IMR-90 (cell line): Measurements from ENCODE around the gene PCDHGA5. TPM values are rescaled to one million over a fixed set of nuclear protein-coding genes. Genes with fewer than 3 reads are reported as not detected.
A peak's percentile ranks its signal among the peaks of the same experiment; 100 is the strongest.

Experiments
- ATAC-seq: fragments of 200-7000 bp; cut with Tn5 transposase; 2 replicates; pipeline ENCODE4 v1.9.1; 2020; ENCODE audit warnings: low read depth, mild to moderate bottlenecking, moderate library complexity
- BruUV-seq: library from RNA; stranded (reverse); fragments of 400-500 nt; replicated peaks from 2 replicates; lab custom pipeline; 2021; lab: Mats Ljungman, UMichigan
- CTCF ChIA-PET: fragments of 300-600 bp; formaldehyde crosslinking; extraction: SDS; loops from one replicate; lab custom pipeline; 2021; ENCODE audit warnings: antibody characterized with exemption; lab: Yijun Ruan, JAX
- POLR2A ChIA-PET: fragments of 300-600 bp; sonication (Branson Sonifier 250); formaldehyde crosslinking; loops from one replicate; lab custom pipeline; 2022; ENCODE audit warnings: antibody characterized with exemption; ENCODE audit not compliant: unreplicated experiment; lab: Charles Lee
- DNase-seq: peaks from one replicate; pipeline ENCODE4 v3.0.0; 2013
- H2AFZ ChIP-seq: replicated peaks from 2 replicates; pipeline ENCODE3; 2013; ENCODE audit warnings: low read length, mild to moderate bottlenecking; ENCODE audit not compliant: poor library complexity
- H2AK5ac ChIP-seq: 2 replicates; pipeline ENCODE4 v1.6.1; 2013; ENCODE audit warnings: low read depth, low read length, inconsistent platforms
- H2AK9ac ChIP-seq: replicated peaks from 2 replicates; pipeline ENCODE3; 2013; ENCODE audit warnings: mild to moderate bottlenecking, low read depth, low read length, moderate library complexity; ENCODE audit not compliant: poor library complexity
- H2BK120ac ChIP-seq: 2 replicates; pipeline ENCODE4 v1.6.1; 2013; ENCODE audit warnings: low read depth, low read length, inconsistent platforms
- H2BK15ac ChIP-seq: 3 replicates; pipeline ENCODE4 v1.6.1; 2013; ENCODE audit warnings: low read depth, low read length, inconsistent platforms
- H2BK20ac ChIP-seq: 2 replicates; pipeline ENCODE4 v1.6.1; 2013; ENCODE audit warnings: low read depth, mild to moderate bottlenecking, inconsistent platforms, low read length, moderate library complexity
- H2BK5ac ChIP-seq: 2 replicates; pipeline ENCODE4 v1.6.1; 2013; ENCODE audit warnings: mild to moderate bottlenecking, low read depth, low read length, inconsistent platforms; ENCODE audit not compliant: poor library complexity, severe bottlenecking
- H3K14ac ChIP-seq: replicated peaks from 2 replicates; pipeline ENCODE4 v1.6.1; 2013; ENCODE audit warnings: low read depth, low read length, inconsistent platforms
- H3K18ac ChIP-seq: 2 replicates; pipeline ENCODE4 v1.6.1; 2013; ENCODE audit warnings: low read depth, low read length, control low read depth
- H3K23ac ChIP-seq: 2 replicates; pipeline ENCODE4 v1.6.1; 2013; ENCODE audit warnings: low read depth, low read length, inconsistent platforms
- H3K27ac ChIP-seq: 2 replicates; pipeline ENCODE4 v1.5.1; 2013; ENCODE audit warnings: mild to moderate bottlenecking, control low read depth, low read length; ENCODE audit not compliant: insufficient read depth
- H3K27me3 ChIP-seq: 2 replicates; pipeline ENCODE4 v1.6.1; 2013; ENCODE audit warnings: low read length; ENCODE audit not compliant: control insufficient read depth, insufficient read depth
- H3K36me3 ChIP-seq: 2 replicates; pipeline ENCODE4 v1.6.1; 2013; ENCODE audit warnings: low read length, mixed read lengths; ENCODE audit not compliant: control insufficient read depth, insufficient read depth
- H3K4ac ChIP-seq: 2 replicates; pipeline ENCODE4 v1.6.1; 2013; ENCODE audit warnings: low read depth, low read length, inconsistent platforms
- H3K4me1 ChIP-seq: 2 replicates; pipeline ENCODE4 v1.6.1; 2013; ENCODE audit warnings: low read length, mixed read lengths; ENCODE audit not compliant: control insufficient read depth, insufficient read depth
- H3K4me2 ChIP-seq: 2 replicates; pipeline ENCODE4 v1.6.1; 2013; ENCODE audit warnings: low read depth, mild to moderate bottlenecking, control low read depth, low read length, moderate library complexity
- H3K4me3 ChIP-seq: 2 replicates; pipeline ENCODE4 v1.5.1; 2013; ENCODE audit warnings: low read depth, mild to moderate bottlenecking, control low read depth, low read length, moderate library complexity; ENCODE audit not compliant: insufficient read depth
- H3K56ac ChIP-seq: 2 replicates; pipeline ENCODE4 v1.6.1; 2013; ENCODE audit warnings: low read length, inconsistent platforms; ENCODE audit not compliant: insufficient read depth; ENCODE audit errors: extremely low read depth
- H3K79me1 ChIP-seq, 2 experiments: 2 replicates each; pipeline ENCODE4 v1.6.1; 2013; ENCODE audit warnings: low read length in 2 of 2, inconsistent platforms in 1 of 2, low read depth in 1 of 2
- H3K9ac ChIP-seq: 2 replicates; pipeline ENCODE4 v1.6.1; 2013; ENCODE audit warnings: low read depth, low read length, control low read depth
- H3K9me1 ChIP-seq: 2 replicates; pipeline ENCODE4 v1.6.1; 2013; ENCODE audit warnings: low read length, inconsistent platforms; ENCODE audit not compliant: insufficient read depth
- H3K9me3 ChIP-seq: 2 replicates; pipeline ENCODE4 v1.6.1; 2013; ENCODE audit warnings: low read length; ENCODE audit not compliant: control insufficient read depth, insufficient read depth
- H4K20me1 ChIP-seq: 2 replicates; pipeline ENCODE4 v1.6.1; 2013; ENCODE audit warnings: low read length, inconsistent platforms; ENCODE audit not compliant: insufficient read depth
- H4K5ac ChIP-seq: 2 replicates; pipeline ENCODE4 v1.6.1; 2013; ENCODE audit warnings: mild to moderate bottlenecking, low read depth, low read length, control low read depth
- H4K8ac ChIP-seq, 2 experiments: 2 replicates each; pipeline ENCODE4 v1.6.1; 2013; ENCODE audit warnings: low read depth in 2 of 2, low read length in 2 of 2, control low read depth in 1 of 2, inconsistent platforms in 1 of 2
- H4K91ac ChIP-seq: 2 replicates; pipeline ENCODE4 v1.6.1; 2013; ENCODE audit warnings: low read depth, low read length, inconsistent platforms; ENCODE audit not compliant: insufficient read depth
- BHLHE40 ChIP-seq: fragments of 150-350 bp; IDR thresholded peaks from 2 replicates; pipeline ENCODE4 v1.6.1; 2016; ENCODE audit warnings: mild to moderate bottlenecking, low read depth, low read length
- CEBPB ChIP-seq: IDR thresholded peaks from 2 replicates; pipeline ENCODE4 v1.6.1; 2012; ENCODE audit warnings: low read depth, low read length, improper control_type of control experiment
- CHD1 ChIP-seq: IDR thresholded peaks from 2 replicates; pipeline ENCODE4 v1.6.1; 2012; ENCODE audit warnings: low read depth, low read length, improper control_type of control experiment
- CTCF ChIP-seq: conservative IDR thresholded peaks from 2 replicates; pipeline ENCODE4 v1.5.1; 2012; ENCODE audit warnings: mild to moderate bottlenecking, low read depth, low read length, improper control_type of control experiment
- ELK1 ChIP-seq: fragments of 150-350 bp; IDR thresholded peaks from 2 replicates; pipeline ENCODE4 v1.6.1; 2016; ENCODE audit warnings: low read depth, mild to moderate bottlenecking, low read length, moderate library complexity, borderline replicate concordance
- FOS ChIP-seq: fragments of 150-350 bp; IDR thresholded peaks from 2 replicates; pipeline ENCODE4 v1.6.1; 2016; ENCODE audit warnings: low read depth, low read length
- MAFK ChIP-seq: IDR thresholded peaks from 2 replicates; pipeline ENCODE4 v1.6.1; 2012; ENCODE audit warnings: low read depth, low read length, improper control_type of control experiment
- MXI1 ChIP-seq: IDR thresholded peaks from 2 replicates; pipeline ENCODE4 v1.6.1; 2012; ENCODE audit warnings: low read depth, mild to moderate bottlenecking, low read length, moderate library complexity, borderline replicate concordance
- NFE2L2 ChIP-seq: fragments of 150-350 bp; IDR thresholded peaks from 2 replicates; pipeline ENCODE4 v1.6.1; 2016; ENCODE audit warnings: low read depth, mild to moderate bottlenecking, low read length
- POLR2A ChIP-seq: IDR thresholded peaks from 2 replicates; pipeline ENCODE4 v1.6.1; 2012; ENCODE audit warnings: mild to moderate bottlenecking, low read depth, low read length
- RAD21 ChIP-seq: IDR thresholded peaks from 2 replicates; pipeline ENCODE4 v1.6.1; 2012; ENCODE audit warnings: low read length, improper control_type of control experiment
- RCOR1 ChIP-seq: IDR thresholded peaks from 2 replicates; pipeline ENCODE4 v1.6.1; 2012; ENCODE audit warnings: mild to moderate bottlenecking, low read length, improper control_type of control experiment; ENCODE audit not compliant: insufficient replicate concordance
- RFX5 ChIP-seq: IDR thresholded peaks from 2 replicates; pipeline ENCODE4 v1.8.0; 2012; ENCODE audit warnings: low read depth, mild to moderate bottlenecking, low read length, moderate library complexity
- SMC3 ChIP-seq: fragments of 150-350 bp; IDR thresholded peaks from 2 replicates; pipeline ENCODE4 v1.6.1; 2016; ENCODE audit warnings: low read depth, mild to moderate bottlenecking, antibody characterized with exemption, low read length, moderate library complexity
- USF2 ChIP-seq: fragments of 150-350 bp; IDR thresholded peaks from 2 replicates; pipeline ENCODE4 v1.6.1; 2017; ENCODE audit warnings: mild to moderate bottlenecking, antibody characterized with exemption, low read length, low read depth
- WGBS, 2 experiments: methylation state at CpG; one replicate each; pipeline versions ENCODE4 v1.1.5 to v1.1.7; 2013; ENCODE audit warnings: missing lambda C conversion rate in 2 of 2; ENCODE audit not compliant: insufficient read length in 1 of 2; ENCODE audit errors: extremely low coverage in 2 of 2; 5-methylcytosine and 5-hydroxymethylcytosine counted together
- dilution Hi-C: fragments of 300-500 bp; cut with HindIII; formaldehyde crosslinking; loops from one replicate; pipeline ENCODE4 v1.14.3; 2018; ENCODE audit warnings: low sequenced_read_pairs; ENCODE audit not compliant: unreplicated experiment
- in situ Hi-C: fragments of 300-500 bp; cut with MboI; formaldehyde crosslinking; loops from 3 replicates; pipeline ENCODE4 v1.14.3; 2019; ENCODE audit warnings: low sequenced_read_pairs, inconsistent platforms, mixed read lengths
- intact Hi-C: fragments of 100-400 bp; cut with micrococcal nuclease; formaldehyde crosslinking; loops from 2 replicates; pipeline ENCODE4 v1.10.0; 2022
- polyA plus RNA-seq, 3 experiments: library from polyadenylated mRNA; depleted of rRNA; stranded (reverse); fragments of >200 nt; gene quantifications; 2 replicates each; pipeline ENCODE4 v1.2.3, GENCODE V29; 2012; ENCODE audit warnings: low replicate concordance in 1 of 3
- total RNA-seq: library from RNA; depleted of rRNA; stranded (reverse); fragments of >200 nt; gene quantifications from 2 replicates; pipeline ENCODE4 v1.2.3, GENCODE V29; 2012

The PCDHGA5 gene
- total and polyA plus RNA-seq, 2 of the 4 experiments (the other 2 are of a cell fraction) = 1.3 to 2.0 TPM

GRCh38 chr5:141371572-141372475 lies 7.9 kb downstream of the PCDHGA5 start:
- Histone ChIP-seq H3K4ac (no peak overlapping the region), H3K56ac (no peak overlapping the region), H3K27ac (no peak overlapping the region), H2BK120ac (no peak overlapping the region), H3K9me1 (no peaks in the 10 kb centered on the region), H2BK15ac (no peak overlapping the region), H3K36me3 (peaks cover 23% of the 10 kb centered on the region), H3K14ac (no peak overlapping the region), H3K18ac (no peak overlapping the region), H2AK5ac (no peak overlapping the region), H3K4me1 (no peaks in the 10 kb centered on the region), H3K27me3 (no peaks in the 10 kb centered on the region), H3K79me1 (no peaks in the 10 kb centered on the region), H3K9me3 (peaks cover 57% of the 10 kb centered on the region), H4K91ac (no peak overlapping the region), H3K23ac (no peak overlapping the region), H2BK5ac (no peak overlapping the region), H2AK9ac (no peak overlapping the region), H4K8ac (no peak overlapping the region), H2BK20ac (no peak overlapping the region), H2AFZ (peak overlapping the region; percentile 49), H3K9ac (no peak overlapping the region), H3K4me3 (no peak overlapping the region), H4K5ac (no peak overlapping the region), H3K4me2 (no peak overlapping the region; the same call in 1 of the 2 replicates), H4K20me1 (no peaks in the 10 kb centered on the region)
- no TSS peak for BruUV-seq
- DNase-seq = no peak
- whole genome bisulfite sequencing, 2 experiments = 38% methylated on average over 53 of the region's 69 CpGs; no CpG with 5 or more reads in 1 of the 2 experiments
- intact Hi-C loops = no loop called here
- ATAC-seq = no peak
- in situ Hi-C loops = no loop called here
- ChIA-PET CTCF (interaction anchor here (1.3 kb wide), 1 partner anchor 192 kb away, joined by 4 read pairs; no protein-coding TSS in a partner anchor), POLR2A (no interaction called here)
- dilution Hi-C loops = no loop called here
- no peak for TF ChIP-seq ELK1
- no peak for TF ChIP-seq USF2
- no peak for TF ChIP-seq RFX5
- TF ChIP-seq FOS = no peak
- TF ChIP-seq MXI1 = no peak
- no peak for TF ChIP-seq CTCF
- TF ChIP-seq POLR2A = no peak
- no peak for TF ChIP-seq CEBPB
- no peak for TF ChIP-seq MAFK
- TF ChIP-seq RCOR1 = no peak
- no peak for TF ChIP-seq RAD21
- no peak for TF ChIP-seq NFE2L2
- TF ChIP-seq CHD1 = no peak
- no peak for TF ChIP-seq SMC3
- no peak for TF ChIP-seq BHLHE40
